Astrocyte (in vitro differentiated cells and primary cell): ENCODE data around the gene AMOTL2. TPM values are rescaled to one million over a fixed set of nuclear protein-coding genes. Genes with fewer than 3 reads are reported as not detected.

Experiments used
- DNase-seq: peaks from one replicate; pipeline ENCODE4 v3.0.0-alpha.2; 2010; ENCODE audit warnings: low read depth
- FAIRE-seq: peaks from 2 replicates; lab custom pipeline; 2011; peaks lifted over from hg19 to GRCh38; lab: Jason Lieb, UNC
- H2AFZ ChIP-seq: 2 replicates; pipeline ENCODE4 v1.6.0; 2012; ENCODE audit warnings: low read depth, low read length, inconsistent platforms
- H3K27ac ChIP-seq: 2 replicates; pipeline ENCODE4 v1.5.1; 2011; ENCODE audit warnings: low read depth, low read length, inconsistent platforms
- H3K27me3 ChIP-seq: 2 replicates; pipeline ENCODE4 v1.6.0; 2011; ENCODE audit warnings: low read length, inconsistent platforms; ENCODE audit not compliant: insufficient read depth
- H3K36me3 ChIP-seq: 2 replicates; pipeline ENCODE4 v1.5.1; 2011; ENCODE audit warnings: low read length, inconsistent platforms; ENCODE audit not compliant: insufficient read depth
- H3K4me1 ChIP-seq: 2 replicates; pipeline ENCODE4 v1.5.1; 2011; ENCODE audit warnings: low read length, inconsistent platforms; ENCODE audit not compliant: insufficient read depth
- H3K4me2 ChIP-seq: 2 replicates; pipeline ENCODE4 v1.6.0; 2012; ENCODE audit warnings: low read length, inconsistent platforms
- H3K4me3 ChIP-seq: 2 replicates; pipeline ENCODE4 v1.5.1; 2011; ENCODE audit warnings: low read depth, mild to moderate bottlenecking, low read length, inconsistent platforms; ENCODE audit not compliant: insufficient read depth
- H3K79me2 ChIP-seq: 2 replicates; pipeline ENCODE4 v1.6.0; 2012; ENCODE audit warnings: mild to moderate bottlenecking, low read length, inconsistent platforms; ENCODE audit not compliant: insufficient read depth
- H3K9ac ChIP-seq: 2 replicates; pipeline ENCODE4 v1.6.0; 2012; ENCODE audit warnings: mild to moderate bottlenecking, low read length, inconsistent platforms
- H3K9me3 ChIP-seq: 2 replicates; pipeline ENCODE4 v1.5.1; 2012; ENCODE audit warnings: low read depth, mild to moderate bottlenecking, low read length, inconsistent platforms; ENCODE audit not compliant: insufficient read depth
- H4K20me1 ChIP-seq: 2 replicates; pipeline ENCODE4 v1.6.0; 2012; ENCODE audit warnings: low read length, inconsistent platforms; ENCODE audit not compliant: insufficient read depth
- H3K27ac Mint-ChIP-seq: one replicate; pipeline ENCODE4 v1.8.0; 2021; ENCODE audit warnings: mild to moderate bottlenecking, mixed read lengths; ENCODE audit not compliant: unreplicated experiment
- H3K27me3 Mint-ChIP-seq: one replicate; pipeline ENCODE4 v1.8.0; 2021; ENCODE audit warnings: low read depth, mixed read lengths; ENCODE audit not compliant: unreplicated experiment
- H3K36me3 Mint-ChIP-seq: one replicate; pipeline ENCODE4 v1.8.0; 2021; ENCODE audit warnings: low read depth, mixed read lengths; ENCODE audit not compliant: unreplicated experiment
- H3K4me1 Mint-ChIP-seq: one replicate; pipeline ENCODE4 v1.8.0; 2021; ENCODE audit warnings: low read depth, mixed read lengths; ENCODE audit not compliant: unreplicated experiment
- H3K4me3 Mint-ChIP-seq: one replicate; pipeline ENCODE4 v1.8.0; 2021; ENCODE audit warnings: mild to moderate bottlenecking, moderate library complexity, mixed read lengths; ENCODE audit not compliant: unreplicated experiment
- H3K9me3 Mint-ChIP-seq: one replicate; pipeline ENCODE4 v1.8.0; 2021; ENCODE audit warnings: mild to moderate bottlenecking, mixed read lengths; ENCODE audit not compliant: unreplicated experiment
- EZH2 ChIP-seq: IDR thresholded peaks from 2 replicates; pipeline ENCODE4 v1.6.1; 2012; ENCODE audit warnings: mild to moderate bottlenecking, low read length, inconsistent platforms; ENCODE audit not compliant: insufficient read depth
- total RNA-seq: library from RNA; stranded (reverse); gene quantifications from 2 replicates; pipeline ENCODE4 v1.2.1, GENCODE V29; 2021
- TF ChIP-seq, protein P1 (sequence below): IDR thresholded peaks from 2 replicates; pipeline ENCODE4 v1.5.1; 2011; ENCODE audit warnings: low read depth, mild to moderate bottlenecking, inconsistent platforms, low read length, moderate library complexity; ENCODE audit not compliant: insufficient read depth

The AMOTL2 gene
- total RNA-seq, 1 donor from 2014 or later: 197 TPM

DNA sequence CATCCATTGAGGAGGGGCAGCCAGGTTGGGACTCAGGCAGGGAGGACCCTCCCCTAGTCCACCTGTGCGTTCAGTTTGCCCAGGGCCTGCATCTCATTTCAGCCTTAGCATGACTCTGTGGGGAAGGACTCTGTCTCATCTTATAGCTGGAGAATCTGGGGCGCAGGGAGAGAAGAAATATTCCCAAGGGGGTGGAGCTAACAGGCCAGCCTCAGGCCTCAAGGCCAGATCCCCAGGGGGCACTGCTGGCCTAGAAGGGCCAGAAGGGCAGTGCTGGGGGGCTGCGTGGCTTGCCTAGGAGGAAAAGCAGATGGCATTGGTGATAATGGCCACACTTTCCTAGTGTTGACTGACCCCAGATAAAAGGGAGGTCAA lies 10.9 kb downstream of the AMOTL2 start:
- DNase-seq: no peak
- TF ChIP-seq, protein P1, sequence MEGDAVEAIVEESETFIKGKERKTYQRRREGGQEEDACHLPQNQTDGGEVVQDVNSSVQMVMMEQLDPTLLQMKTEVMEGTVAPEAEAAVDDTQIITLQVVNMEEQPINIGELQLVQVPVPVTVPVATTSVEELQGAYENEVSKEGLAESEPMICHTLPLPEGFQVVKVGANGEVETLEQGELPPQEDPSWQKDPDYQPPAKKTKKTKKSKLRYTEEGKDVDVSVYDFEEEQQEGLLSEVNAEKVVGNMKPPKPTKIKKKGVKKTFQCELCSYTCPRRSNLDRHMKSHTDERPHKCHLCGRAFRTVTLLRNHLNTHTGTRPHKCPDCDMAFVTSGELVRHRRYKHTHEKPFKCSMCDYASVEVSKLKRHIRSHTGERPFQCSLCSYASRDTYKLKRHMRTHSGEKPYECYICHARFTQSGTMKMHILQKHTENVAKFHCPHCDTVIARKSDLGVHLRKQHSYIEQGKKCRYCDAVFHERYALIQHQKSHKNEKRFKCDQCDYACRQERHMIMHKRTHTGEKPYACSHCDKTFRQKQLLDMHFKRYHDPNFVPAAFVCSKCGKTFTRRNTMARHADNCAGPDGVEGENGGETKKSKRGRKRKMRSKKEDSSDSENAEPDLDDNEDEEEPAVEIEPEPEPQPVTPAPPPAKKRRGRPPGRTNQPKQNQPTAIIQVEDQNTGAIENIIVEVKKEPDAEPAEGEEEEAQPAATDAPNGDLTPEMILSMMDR: no peak
- no peak for TF ChIP-seq EZH2
- Histone ChIP-seq H3K4me2 (peak overlapping the region; percentile 79), H3K27ac (peak overlapping the region; percentile 90), H3K27me3 (no peaks in the 10 kb centered on the region), H2AFZ (no peak overlapping the region), H3K9me3 (no peaks in the 10 kb centered on the region), H3K9ac (peak overlapping the region; percentile 81), H3K4me1 (peaks cover 83% of the 10 kb centered on the region), H3K36me3 (peaks cover 84% of the 10 kb centered on the region), H3K4me3 (no peak overlapping the region), H4K20me1 (peaks cover 88% of the 10 kb centered on the region), H3K79me2 (peaks cover 59% of the 10 kb centered on the region)
- Mint-ChIP-seq H3K27ac (peak overlapping the region; percentile 94), H3K9me3 (no peaks in the 10 kb centered on the region), H3K27me3 (no peaks in the 10 kb centered on the region), H3K36me3 (peaks cover 42% of the 10 kb centered on the region), H3K4me1 (peaks cover 47% of the 10 kb centered on the region), H3K4me3 (peak overlapping the region; percentile 70)
- peak; percentile 29 for FAIRE-seq

- DNase-seq (no peak), FAIRE-seq (no peak)
- peaks cover 79% of the 10 kb centered on the region for H3K36me3 ChIP-seq
- Mint-ChIP-seq H3K4me1 (peaks cover 49% of the 10 kb centered on the region), H3K4me3 (peak overlapping the region; percentile 70), H3K36me3 (peaks cover 41% of the 10 kb centered on the region), H3K27me3 (no peaks in the 10 kb centered on the region), H3K27ac (peak overlapping the region; percentile 94), H3K9me3 (no peaks in the 10 kb centered on the region)
- peaks cover 86% of the 10 kb centered on the region for H4K20me1 ChIP-seq
- H3K4me1 ChIP-seq: peaks cover 82% of the 10 kb centered on the region
- no peak overlapping the region for H3K4me3 ChIP-seq
- H3K79me2 ChIP-seq: peaks cover 54% of the 10 kb centered on the region
- H3K4me2 ChIP-seq: peak overlapping the region; percentile 79
- no peaks in the 10 kb centered on the region for H3K9me3 ChIP-seq
- H3K9ac ChIP-seq: peak overlapping the region; percentile 81
- H3K27ac ChIP-seq: peak overlapping the region; percentile 90
- H3K27me3 ChIP-seq: no peaks in the 10 kb centered on the region
- H2AFZ ChIP-seq: no peak overlapping the region
- TF ChIP-seq, protein P1: no peak
- TF ChIP-seq EZH2: no peak
Measured at GRCh38 chr3:134362670-134363380, 11.4 kb downstream of the AMOTL2 start.

- Mint-ChIP-seq H3K4me1 (peaks cover 55% of the 10 kb centered on the region), H3K4me3 (no peak overlapping the region), H3K27ac (no peak overlapping the region), H3K9me3 (no peaks in the 10 kb centered on the region), H3K36me3 (peaks cover 45% of the 10 kb centered on the region), H3K27me3 (no peaks in the 10 kb centered on the region)
- peaks cover 84% of the 10 kb centered on the region for H3K4me1 ChIP-seq
- H4K20me1 ChIP-seq: peaks cover 85% of the 10 kb centered on the region
- FAIRE-seq: no peak
- H3K79me2 ChIP-seq: peaks cover 55% of the 10 kb centered on the region
- H3K27ac ChIP-seq: peak overlapping the region; percentile 90
- H3K36me3 ChIP-seq: peaks cover 80% of the 10 kb centered on the region
- no peak overlapping the region for H3K4me2 ChIP-seq
- H3K4me3 ChIP-seq: no peak overlapping the region
- DNase-seq: no peak
- TF ChIP-seq EZH2: no peak
- H3K27me3 ChIP-seq: no peaks in the 10 kb centered on the region
- peak overlapping the region; percentile 12 for H3K9ac ChIP-seq
- no peaks in the 10 kb centered on the region for H3K9me3 ChIP-seq
- no peak overlapping the region for H2AFZ ChIP-seq
Measured at GRCh38 chr3:134362221-134362620, 12.0 kb downstream of the AMOTL2 start.
